IPS-18c (cell line): ENCODE data around the gene CREB5.
"Not testable (repeated sequence)": the region's sequence is repeated elsewhere in the genome, so short reads cannot be mapped to it uniquely, and the experiment has no call there.

Experiments used
- H3K4me3 ChIP-seq: 2 replicates; pipeline ENCODE4 v1.7.0; 2013; ENCODE audit warnings: low read depth, mild to moderate bottlenecking, low read length, moderate library complexity; ENCODE audit not compliant: insufficient read depth
- H3K9me3 ChIP-seq: one replicate; pipeline ENCODE4 v1.6.1; 2013; ENCODE audit warnings: mild to moderate bottlenecking, low read length, moderate library complexity; ENCODE audit not compliant: control insufficient read depth, insufficient read depth

The CREB5 gene

DNA sequence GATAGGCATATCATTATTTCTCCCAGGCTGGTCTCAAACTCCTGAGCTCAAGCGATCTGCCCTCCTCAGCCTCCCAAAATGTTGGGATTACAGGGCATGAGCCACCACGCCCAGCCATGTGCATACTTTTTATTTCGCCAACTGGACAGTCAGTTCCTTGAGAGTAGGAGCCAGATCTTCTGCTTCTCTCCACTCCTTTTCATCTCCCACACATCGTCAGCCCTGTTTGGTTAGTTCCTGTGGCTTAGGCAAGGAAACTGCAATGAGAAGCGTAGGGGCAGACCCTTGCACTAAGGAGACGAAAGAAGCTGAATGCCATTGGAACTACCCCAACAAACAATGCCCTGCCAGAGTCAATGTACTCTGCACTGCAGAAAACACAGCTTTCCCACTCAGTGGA lies 367.6 kb downstream of the CREB5 start:
- Histone ChIP-seq H3K9me3 (peaks cover 2% of the 10 kb centered on the region), H3K4me3 (no peak overlapping the region)

- no peak overlapping the region for H3K4me3 ChIP-seq
- peaks cover 2% of the 10 kb centered on the region for H3K9me3 ChIP-seq
Measured at GRCh38 chr7:28782362-28782761, 370.0 kb downstream of the CREB5 start.

- Histone ChIP-seq H3K4me3 (no peak overlapping the region), H3K9me3 (peaks cover 2% of the 10 kb centered on the region)
Measured at GRCh38 chr7:28784171-28784902, 372.0 kb downstream of the CREB5 start.

GRCh38 chr7:28785041-28785995 lies 373.0 kb downstream of the CREB5 start:
- H3K4me3 ChIP-seq: no peak overlapping the region
- H3K9me3 ChIP-seq: peaks cover 2% of the 10 kb centered on the region

GRCh38 chr7:28786156-28786555 lies 373.8 kb downstream of the CREB5 start:
- not testable (repeated sequence) for H3K4me3 ChIP-seq, H3K9me3 ChIP-seq

- peaks cover 2% of the 10 kb centered on the region for H3K9me3 ChIP-seq
- no peak overlapping the region for H3K4me3 ChIP-seq
Measured at GRCh38 chr7:28787106-28787505, 374.8 kb downstream of the CREB5 start.

DNA sequence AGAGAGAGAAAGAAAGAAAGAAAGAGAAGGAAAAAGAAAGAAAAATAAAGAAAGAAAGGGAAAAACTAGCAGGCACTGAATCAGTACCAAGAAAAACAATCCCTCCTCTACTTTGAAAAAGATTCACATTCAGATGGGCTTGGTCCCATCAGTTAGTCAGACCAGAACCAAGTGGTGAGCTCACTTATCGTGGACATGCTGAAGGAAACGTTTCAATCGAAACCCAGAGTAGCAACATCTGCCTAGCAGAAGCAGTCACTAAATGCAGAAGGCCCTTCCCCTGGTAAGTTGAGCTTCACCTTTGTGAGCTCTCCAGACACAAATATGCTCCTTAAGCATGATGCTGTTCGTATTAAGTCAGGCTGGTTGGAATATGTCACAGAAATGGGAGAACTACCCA lies 378.1 kb downstream of the CREB5 start:
- H3K9me3 ChIP-seq: no peaks in the 10 kb centered on the region
- no peak overlapping the region for H3K4me3 ChIP-seq

GRCh38 chr7:28792858-28793257 lies 380.5 kb downstream of the CREB5 start:
- Histone ChIP-seq H3K9me3 (no peaks in the 10 kb centered on the region), H3K4me3 (no peak overlapping the region)

DNA sequence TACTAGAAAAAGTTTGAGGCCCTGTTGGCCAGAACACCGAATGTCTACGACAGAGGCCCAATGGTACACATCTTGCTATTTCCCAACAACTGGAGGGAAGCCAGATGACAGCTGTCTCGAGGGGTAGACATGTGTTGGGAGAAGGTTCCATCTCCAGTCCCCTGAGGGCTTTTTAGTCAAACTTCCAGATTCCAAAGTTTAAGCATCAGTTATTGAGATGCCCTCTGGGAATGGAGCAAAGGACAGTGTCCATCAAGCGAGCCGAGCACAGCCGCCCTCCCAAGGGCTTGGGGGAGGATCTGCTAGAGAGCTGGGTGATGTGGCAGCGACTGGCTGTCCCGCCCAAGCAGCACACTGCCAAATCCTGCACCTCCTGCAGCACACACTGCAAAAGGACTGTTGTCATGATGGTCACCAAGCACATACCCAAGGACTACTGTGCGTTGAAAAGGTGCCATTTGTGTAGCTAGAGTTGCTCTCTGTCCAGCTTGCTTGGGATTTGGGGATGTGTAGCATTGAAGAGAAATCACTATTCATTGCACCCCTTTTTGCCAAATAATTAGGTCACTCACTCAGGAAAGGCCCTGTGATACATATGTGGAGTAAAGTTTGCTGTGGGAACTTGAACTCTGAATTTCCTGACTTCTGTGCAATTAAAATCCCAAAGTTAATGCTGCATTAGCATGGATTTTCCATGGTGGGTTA lies 381.2 kb downstream of the CREB5 start:
- H3K4me3 ChIP-seq: no peak overlapping the region
- no peaks in the 10 kb centered on the region for H3K9me3 ChIP-seq

DNA sequence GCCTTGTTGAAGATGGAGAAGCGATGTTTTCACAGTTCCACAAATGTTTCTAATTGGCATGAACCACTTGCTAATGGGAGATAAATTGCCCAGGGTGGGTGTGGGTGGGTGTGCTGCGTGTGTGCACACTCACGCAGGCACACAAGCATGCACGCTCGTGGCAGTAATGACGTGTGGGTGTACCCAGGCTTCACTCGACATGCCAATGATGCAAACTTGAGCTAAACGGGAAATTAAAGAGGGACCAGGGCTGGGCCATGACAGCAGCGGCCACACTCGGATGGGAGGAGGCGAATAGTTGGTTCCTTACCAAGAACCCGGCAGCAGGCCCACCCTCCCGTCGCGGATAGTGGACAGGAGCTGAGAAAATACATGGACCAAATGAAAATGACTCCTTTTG lies 386.0 kb downstream of the CREB5 start:
- H3K9me3 ChIP-seq: no peaks in the 10 kb centered on the region
- H3K4me3 ChIP-seq: no peak overlapping the region

- Histone ChIP-seq H3K9me3 (no peaks in the 10 kb centered on the region), H3K4me3 (no peak overlapping the region)
Measured at GRCh38 chr7:28799619-28800018, 387.3 kb downstream of the CREB5 start.

GRCh38 chr7:28800150-28800549 lies 387.8 kb downstream of the CREB5 start:
- Histone ChIP-seq H3K9me3 (no peaks in the 10 kb centered on the region), H3K4me3 (no peak overlapping the region)

GRCh38 chr7:28802450-28802849 lies 390.1 kb downstream of the CREB5 start:
- Histone ChIP-seq H3K4me3 (no peak overlapping the region), H3K9me3 (no peaks in the 10 kb centered on the region)

DNA sequence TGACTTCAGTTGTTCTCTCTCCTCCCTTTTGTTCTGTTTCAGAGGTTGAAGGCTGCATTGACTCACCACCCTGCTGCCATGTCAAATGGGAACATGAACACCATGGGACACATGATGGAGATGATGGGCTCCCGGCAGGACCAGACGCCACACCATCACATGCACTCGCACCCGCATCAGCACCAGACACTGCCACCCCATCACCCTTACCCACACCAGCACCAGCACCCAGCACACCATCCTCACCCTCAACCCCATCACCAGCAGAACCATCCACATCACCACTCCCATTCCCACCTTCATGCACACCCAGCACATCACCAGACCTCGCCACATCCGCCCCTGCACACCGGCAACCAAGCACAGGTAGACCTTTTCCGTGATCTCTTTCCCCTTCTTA lies 391.8 kb downstream of the CREB5 start:
- no peaks in the 10 kb centered on the region for H3K9me3 ChIP-seq
- H3K4me3 ChIP-seq: no peak overlapping the region

GRCh38 chr7:28804990-28805389 lies 392.7 kb downstream of the CREB5 start:
- H3K4me3 ChIP-seq: no peak overlapping the region
- H3K9me3 ChIP-seq: no peaks in the 10 kb centered on the region

GRCh38 chr7:28806841-28807240 lies 394.5 kb downstream of the CREB5 start:
- Histone ChIP-seq H3K4me3 (no peak overlapping the region), H3K9me3 (no peaks in the 10 kb centered on the region)

- Histone ChIP-seq H3K4me3 (no peak overlapping the region), H3K9me3 (no peaks in the 10 kb centered on the region)
Measured at GRCh38 chr7:28807396-28807994, 395.2 kb downstream of the CREB5 start.
